Endothelial cell of umbilical vein (primary cell): ENCODE results near the gene CLNK. TPM values are rescaled to one million over a fixed set of nuclear protein-coding genes. Genes with fewer than 3 reads are reported as not detected.

Experiments used
- BruUV-seq: library from RNA; stranded (reverse); fragments of 400-500 nt; replicated peaks from 2 replicates; lab custom pipeline; 2021; lab: Mats Ljungman, UMichigan
- CTCF ChIA-PET: fragments of 300-600, 350-600 bp; sonication (Branson Sonifier 250); formaldehyde crosslinking; loops from one replicate; lab custom pipeline; 2021; ENCODE audit warnings: antibody characterized with exemption, inconsistent platforms; lab: Charles Lee
- POLR2A ChIA-PET: fragments of 300-600, 350-600 bp; sonication (Branson Sonifier 250); formaldehyde crosslinking; loops from one replicate; lab custom pipeline; 2021; ENCODE audit warnings: antibody characterized with exemption, inconsistent platforms; lab: Charles Lee
- DNase-seq: peaks from one replicate; pipeline ENCODE4 v3.0.0-alpha.2; 2011; ENCODE audit warnings: low read depth, low spot score
- FAIRE-seq: peaks from 2 replicates; lab custom pipeline; 2011; peaks lifted over from hg19 to GRCh38; lab: Jason Lieb, UNC
- H2AFZ ChIP-seq: 2 replicates; pipeline ENCODE4 v1.6.0; 2012; ENCODE audit warnings: low read depth, low read length, control low read depth, inconsistent platforms
- H3K27ac ChIP-seq: 2 replicates; pipeline ENCODE4 v1.5.1; 2011; ENCODE audit warnings: low read depth, mild to moderate bottlenecking, control low read depth, low read length, moderate library complexity; ENCODE audit not compliant: insufficient read depth
- H3K27me3 ChIP-seq, 2 experiments: 2 replicates each; pipeline versions ENCODE4 v1.6.0 to v1.6.1; 2011; ENCODE audit warnings: low read length in 2 of 2, mixed read lengths in 1 of 2; ENCODE audit not compliant: control insufficient read depth in 2 of 2, insufficient read depth in 2 of 2
- H3K36me3 ChIP-seq, 2 experiments: 2 replicates in 1 of 2; 3 replicates in 1 of 2; pipeline ENCODE4 v1.5.1; 2011; ENCODE audit warnings: low read length in 2 of 2, mild to moderate bottlenecking in 1 of 2, moderate library complexity in 1 of 2; ENCODE audit not compliant: control insufficient read depth in 2 of 2, insufficient read depth in 2 of 2; ENCODE audit errors: extremely low read depth in 1 of 2
- H3K4me1 ChIP-seq: 3 replicates; pipeline ENCODE4 v1.5.1; 2011; ENCODE audit warnings: mild to moderate bottlenecking, low read length; ENCODE audit not compliant: control insufficient read depth, insufficient read depth; ENCODE audit errors: extremely low read depth
- H3K4me2 ChIP-seq: 2 replicates; pipeline ENCODE4 v1.6.1; 2011; ENCODE audit warnings: low read length, control low read depth, mixed read lengths; ENCODE audit not compliant: insufficient read depth
- H3K4me3 ChIP-seq, 3 experiments: fragments of 200-600 bp in 1 of 3; sonication (generic), shearing (Covaris generic) in 1 of 3; replicated peaks in 1 of 3; 2 replicates each; pipeline ENCODE4 v1.5.1; 2011 to 2016; ENCODE audit warnings: control low read depth in 3 of 3, low read length in 3 of 3, mild to moderate bottlenecking in 2 of 3, inconsistent platforms in 1 of 3, low read depth in 1 of 3, moderate library complexity in 1 of 3; ENCODE audit not compliant: insufficient read depth in 1 of 3
- H3K79me2 ChIP-seq: 2 replicates; pipeline ENCODE4 v1.6.0; 2012; ENCODE audit warnings: low read length, inconsistent platforms; ENCODE audit not compliant: control insufficient read depth, insufficient read depth
- H3K9ac ChIP-seq: replicated peaks from 2 replicates; pipeline ENCODE3; 2011; ENCODE audit warnings: low read length, control low read depth; ENCODE audit not compliant: insufficient read depth; ENCODE audit errors: extremely low read depth
- H3K9me1 ChIP-seq: replicated peaks from 3 replicates; pipeline ENCODE4 v1.6.0; 2011; ENCODE audit warnings: mild to moderate bottlenecking, low read length; ENCODE audit not compliant: control insufficient read depth, insufficient read depth; ENCODE audit errors: extremely low read depth
- H3K9me3 ChIP-seq: replicated peaks from 2 replicates; pipeline ENCODE4 v1.5.1; 2012; ENCODE audit warnings: low read length, inconsistent platforms; ENCODE audit not compliant: control insufficient read depth, insufficient read depth
- H4K20me1 ChIP-seq: replicated peaks from 2 replicates; pipeline ENCODE3; 2011; ENCODE audit warnings: mild to moderate bottlenecking, low read length; ENCODE audit not compliant: control insufficient read depth, insufficient read depth; ENCODE audit errors: extremely low read depth
- CTCF ChIP-seq, 2 donors: IDR thresholded peaks; 1 replicate in 1 of 2; 2 replicates in 1 of 2; pipeline ENCODE4 v1.5.1; 2011; ENCODE audit warnings: low read length in 2 of 2, mild to moderate bottlenecking in 2 of 2, moderate library complexity in 2 of 2, control low read depth in 1 of 2, inconsistent platforms in 1 of 2, low read depth in 1 of 2; ENCODE audit not compliant: insufficient read depth in 1 of 2; ENCODE audit errors: extremely low read depth in 1 of 2
- EZH2 ChIP-seq: IDR thresholded peaks from 2 replicates; pipeline ENCODE4 v1.6.1; 2012; ENCODE audit warnings: borderline replicate concordance, low read depth, mild to moderate bottlenecking, moderate library complexity, low read length, inconsistent platforms; ENCODE audit not compliant: severe bottlenecking
- FOS ChIP-seq: IDR thresholded peaks from 2 replicates; pipeline ENCODE4 v1.6.1; 2011; ENCODE audit warnings: mild to moderate bottlenecking, low read length, moderate library complexity, borderline replicate concordance; ENCODE audit not compliant: insufficient read depth
- GATA2 ChIP-seq: IDR thresholded peaks from 2 replicates; pipeline ENCODE4 v1.7.0; 2011; ENCODE audit warnings: low read depth, mild to moderate bottlenecking, moderate library complexity, mixed read lengths, low read length; ENCODE audit not compliant: insufficient read length, insufficient read depth
- JUN ChIP-seq: IDR thresholded peaks from 2 replicates; pipeline ENCODE4 v1.6.1; 2011; ENCODE audit warnings: borderline replicate concordance, low read depth; ENCODE audit not compliant: insufficient read length, insufficient read depth
- MAX ChIP-seq: IDR thresholded peaks from 2 replicates; pipeline ENCODE4 v1.6.1; 2011; ENCODE audit not compliant: insufficient read depth, insufficient read length
- MYC ChIP-seq: IDR thresholded peaks from one replicate; pipeline ENCODE4 v1.6.1; 2011; ENCODE audit warnings: mild to moderate bottlenecking, low read depth, low read length
- POLR2A ChIP-seq: IDR thresholded peaks from 2 replicates; pipeline ENCODE4 v1.6.1; 2012; ENCODE audit warnings: low read depth, mild to moderate bottlenecking, control low read depth, low read length
- POLR2AphosphoS5 ChIP-seq: IDR thresholded peaks from 2 replicates; pipeline ENCODE4 v1.6.1; 2012; ENCODE audit warnings: low read depth, mild to moderate bottlenecking, control low read depth, low read length, moderate library complexity; ENCODE audit not compliant: insufficient read depth
- dilution Hi-C: fragments of 300-500 bp; cut with MboI; formaldehyde crosslinking; loops from one replicate; pipeline ENCODE4 v1.15.0; 2019; ENCODE audit warnings: low sequenced_read_pairs; ENCODE audit not compliant: extremely low pct_ligation_motif_present
- intact Hi-C: fragments of 100-400 bp; cut with micrococcal nuclease; formaldehyde crosslinking; loops from one replicate; pipeline ENCODE4 v1.10.0; 2022
- polyA plus RNA-seq, 4 experiments: library from polyadenylated mRNA; depleted of rRNA in 3 of 4; stranded (reverse) in 3 of 4; unstranded in 1 of 4; fragments of >200 nt; gene quantifications; 2 replicates each; pipeline versions ENCODE4 v1.2.1 to v1.2.3, GENCODE V29; 2011 to 2012; ENCODE audit warnings: missing spikeins in 1 of 4
- total RNA-seq: library from RNA; stranded (reverse); gene quantifications from 2 replicates; pipeline ENCODE4 v1.2.3, GENCODE V29; 2021

Gene CLNK
- total and polyA plus RNA-seq, 2 donors (not counting 3 experiments of a cell fraction or from before 2014, with no cell fraction given) = not detected

- Histone ChIP-seq H3K27me3 (no peaks in the 10 kb centered on the region), H3K9ac (no peak overlapping the region), H4K20me1 (no peaks in the 10 kb centered on the region), H3K9me1 (no peaks in the 10 kb centered on the region), H3K27ac (no peak overlapping the region), H3K79me2 (no peaks in the 10 kb centered on the region), H3K4me1 (peaks cover 18% of the 10 kb centered on the region), H3K4me3 (no peak overlapping the region), H3K36me3 (no peaks in the 10 kb centered on the region), H3K9me3 (no peaks in the 10 kb centered on the region), H3K4me2 (no peak overlapping the region), H2AFZ (no peak overlapping the region)
- ChIA-PET POLR2A (no interaction called here), CTCF (interaction anchor here (1.0 to 3.6 kb wide), 6 partner anchors 10 to 109 kb away, joined by 3 to 13 read pairs (median 3); no protein-coding TSS in a partner anchor)
- TF ChIP-seq FOS = no peak
- no peak for TF ChIP-seq MAX
- TF ChIP-seq JUN = no peak
- TF ChIP-seq EZH2 = no peak
- no peak for TF ChIP-seq POLR2AphosphoS5
- TF ChIP-seq CTCF (IDR thresholded peaks at IDR 0.05; ENCODE audit: extremely low read depth in 1 of 2, insufficient read depth in 1 of 2, low read depth in 1 of 2, low read length in 2 of 2) = no peak
- TF ChIP-seq MYC = no peak
- no peak for TF ChIP-seq GATA2
- no peak for TF ChIP-seq POLR2A
- FAIRE-seq (no peak), DNase-seq (no peak)
- BruUV-seq = no TSS peak
- intact Hi-C loops = no loop called here
- dilution Hi-C loops = loop anchor here (25.0 kb wide), 1 partner anchor 1130 kb away; no protein-coding TSS in a partner anchor
Measured at GRCh38 chr4:10607206-10607605, 77.4 kb downstream of the CLNK start.
